Stimulated activated CD4-positive, alpha-beta T cell treated with anti-CD3 and anti-CD28 coated beads, Interleukin-1b, Interleukin-23, amount 100 ng/mL, for 24 hours (primary cell): ENCODE data around the gene EHBP1L1.

Experiments
- DNase-seq, 4 experiments: peaks; one replicate each; pipeline ENCODE4 v3.0.0-alpha.2; 2020; ENCODE audit warnings: low read depth in 4 of 4, low spot score in 1 of 4

Gene EHBP1L1

DNA sequence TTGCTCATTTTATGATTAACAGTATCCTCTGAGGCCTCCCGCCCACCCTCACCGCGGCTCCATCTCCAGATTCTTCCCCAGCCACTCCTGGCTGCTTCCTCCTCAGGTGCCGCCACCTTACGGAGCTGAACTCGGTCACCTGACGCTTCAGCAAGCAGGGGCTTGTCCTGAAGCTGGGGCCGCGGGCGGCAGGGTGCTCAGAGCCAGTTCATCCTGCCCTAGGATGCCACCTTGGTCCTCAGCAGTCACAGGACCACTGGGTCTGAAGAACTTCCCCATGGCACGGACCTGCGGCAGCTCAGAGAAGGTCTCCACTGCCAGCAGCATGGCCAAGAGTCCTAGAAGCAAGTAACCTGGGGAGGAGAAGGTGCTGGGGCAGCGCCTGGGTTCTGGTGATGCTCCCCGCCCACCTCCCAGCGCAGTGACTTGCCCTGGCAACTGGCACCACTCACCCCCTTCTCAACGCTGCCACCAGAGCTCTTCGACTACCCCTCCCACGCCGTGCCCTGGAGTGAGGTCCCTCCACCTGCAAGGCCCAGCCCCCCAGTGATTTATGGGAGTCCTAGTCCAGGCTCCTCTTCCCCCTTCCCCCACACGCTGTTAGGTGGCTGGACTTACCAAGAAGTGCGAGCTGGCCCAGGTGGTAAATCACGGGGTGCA is 17.1 kb downstream of the EHBP1L1 start:
- DNase-seq, result no peak

- DNase-seq, result no peak
Measured at GRCh38 chr11:65593518-65594414, 17.9 kb downstream of the EHBP1L1 start.

- DNase-seq, result no peak
Measured at GRCh38 chr11:65595131-65595530, 19.3 kb downstream of the EHBP1L1 start.

- DNase-seq, result no peak
Measured at GRCh38 chr11:65595543-65596281, 19.9 kb downstream of the EHBP1L1 start, which contains the start of gene KCNK7. TSS of gene KCNK7 (minus strand) at chr11:65595800. CDS start at chr11:65595772, 28 bp downstream.

- DNase-seq, result no peak
Measured at GRCh38 chr11:65596520-65596919, 20.7 kb downstream of the EHBP1L1 start.

DNA sequence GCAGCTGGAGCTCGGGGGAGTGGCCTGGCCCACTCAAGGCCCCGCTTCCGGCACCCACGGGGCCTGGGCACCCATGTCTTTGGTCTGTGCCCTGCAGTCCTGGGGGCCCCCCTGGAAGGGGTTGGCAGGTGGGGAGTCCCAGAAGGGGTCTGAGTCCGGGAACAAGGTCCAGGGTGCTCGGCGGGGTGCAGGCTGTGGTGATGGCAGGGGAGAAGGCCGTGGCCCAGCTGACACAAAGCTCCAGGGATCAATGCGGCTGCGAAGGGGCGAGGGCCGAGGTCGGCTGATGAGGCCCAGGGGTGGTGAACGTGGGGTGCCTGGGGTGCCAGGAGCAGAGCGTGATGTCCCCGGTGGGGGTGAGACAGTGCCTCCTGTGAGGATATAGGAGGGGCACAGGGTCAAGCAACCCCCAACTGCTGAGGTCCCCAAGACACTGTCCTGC is 22.4 kb downstream of the EHBP1L1 start:
- no peak for DNase-seq

GRCh38 chr11:65599216-65599954 is 23.5 kb downstream of the EHBP1L1 start:
- DNase-seq, result no peak

GRCh38 chr11:65599955-65600246 is 24.0 kb downstream of the EHBP1L1 start:
- DNase-seq, result no peak

DNA sequence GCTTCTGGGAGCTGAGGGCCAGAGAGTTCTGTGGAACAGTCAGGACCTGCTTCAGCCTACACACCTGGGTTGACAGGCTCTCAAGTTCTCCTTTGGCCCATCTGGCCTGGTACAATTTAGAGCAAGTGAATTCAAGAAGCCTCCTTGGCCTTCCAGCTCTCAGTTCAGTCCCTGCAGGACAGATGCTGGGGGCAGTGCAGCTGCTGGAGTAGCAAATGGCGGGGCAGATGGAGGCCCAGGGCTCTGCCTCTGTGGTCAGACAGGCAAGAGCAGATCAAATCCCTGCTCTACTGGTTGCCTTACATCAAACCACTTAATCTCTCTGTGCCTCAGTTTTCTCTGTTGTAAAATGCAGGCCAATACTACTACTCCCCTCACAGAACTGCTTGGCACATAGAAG is 28.4 kb downstream of the EHBP1L1 start:
- no peak for DNase-seq

GRCh38 chr11:65606876-65607613 is 31.2 kb downstream of the EHBP1L1 start:
- DNase-seq, result no peak

DNA sequence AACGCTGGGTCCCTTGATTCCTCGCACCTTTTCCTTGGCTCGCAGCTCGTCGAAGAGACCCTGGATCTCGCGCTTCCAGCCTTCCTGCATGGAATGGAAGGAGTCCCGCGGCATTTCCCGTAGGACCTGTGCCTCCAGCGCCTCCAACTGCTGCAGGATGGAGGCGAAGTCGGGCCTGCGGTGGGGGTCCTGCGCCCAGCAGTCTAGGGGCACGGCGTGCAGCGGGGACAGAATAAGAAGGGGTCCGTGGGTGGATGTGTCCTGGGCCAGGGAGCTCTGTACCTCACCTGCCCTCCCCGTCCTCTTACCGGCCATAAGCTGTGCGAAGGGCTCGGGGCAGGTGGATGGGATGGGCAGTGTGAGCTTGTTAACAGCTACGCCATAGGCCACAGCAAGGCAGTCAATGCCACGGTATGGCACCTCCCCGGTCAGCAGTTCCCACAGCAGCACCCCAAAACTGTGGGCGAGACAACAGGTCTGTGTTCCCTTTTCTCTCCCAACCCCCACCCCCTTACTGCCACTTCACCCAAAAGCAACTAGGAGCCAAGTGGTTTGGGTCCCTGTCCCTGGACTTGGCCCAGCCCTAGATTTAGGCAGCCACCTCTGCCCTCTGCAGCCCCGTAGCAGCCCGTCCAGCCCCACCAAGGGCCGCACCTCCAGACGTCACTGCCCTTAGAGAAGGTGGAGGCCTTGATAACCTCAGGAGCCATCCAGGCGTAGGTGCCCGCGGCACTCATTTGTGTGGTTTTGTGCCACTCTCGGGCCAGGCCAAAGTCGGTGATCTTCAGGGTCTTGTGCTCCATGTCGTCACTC is 32.0 kb downstream of the EHBP1L1 start:
- no peak for DNase-seq

DNA sequence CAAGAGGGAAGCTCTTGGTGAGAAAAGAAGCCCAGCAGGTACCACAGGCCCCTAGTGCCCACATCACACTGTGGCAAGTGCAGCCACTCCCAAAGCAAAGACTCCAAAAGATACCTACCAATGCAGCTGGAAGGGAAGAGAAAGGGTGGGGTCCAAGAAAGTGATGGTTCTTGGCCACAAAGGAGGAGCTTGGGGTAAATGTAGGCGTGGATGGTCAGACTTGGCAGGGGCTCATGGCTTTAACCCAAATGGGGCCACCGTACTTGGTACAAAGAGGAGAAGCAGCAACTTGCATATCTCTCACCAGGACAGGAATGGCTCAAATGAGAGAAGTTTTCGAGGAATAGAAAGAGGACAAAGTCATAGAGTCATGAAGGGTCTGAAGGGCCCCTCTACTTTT is 33.4 kb downstream of the EHBP1L1 start:
- DNase-seq, result no peak

- no peak for DNase-seq
Measured at GRCh38 chr11:65609665-65610064, 33.8 kb downstream of the EHBP1L1 start.

- no peak for DNase-seq
Measured at GRCh38 chr11:65610404-65610803, 34.6 kb downstream of the EHBP1L1 start.

GRCh38 chr11:65611028-65611757 is 35.3 kb downstream of the EHBP1L1 start:
- DNase-seq, result no peak

GRCh38 chr11:65611758-65612603 is 36.1 kb downstream of the EHBP1L1 start:
- DNase-seq, result no peak

DNA sequence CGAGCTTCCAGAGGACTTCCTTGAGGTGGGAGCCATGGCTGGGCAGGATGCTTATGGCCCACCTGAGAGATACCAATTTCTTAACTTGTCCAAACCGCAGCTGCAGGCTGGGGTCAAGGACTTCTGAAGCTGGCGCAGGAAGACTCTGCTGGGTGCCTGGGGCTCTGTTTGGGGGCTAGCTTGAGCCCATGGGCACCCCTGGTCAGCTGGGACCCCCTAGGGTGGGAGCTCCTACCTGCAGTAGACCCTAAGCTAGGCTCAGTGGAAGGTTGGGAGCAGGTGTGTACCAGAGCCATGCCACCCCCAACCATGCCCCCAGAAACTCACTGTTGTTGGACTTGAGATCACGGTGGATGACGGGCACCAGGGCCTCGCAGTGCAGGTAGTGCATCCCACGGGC is 36.8 kb downstream of the EHBP1L1 start:
- DNase-seq, result no peak
